ENCODE data around the gene ELOVL5.

GRCh38 chr6:53318429-53318828 is 30.3 kb downstream of the ELOVL5 start:
- TF ChIP-seq, protein P1, sequence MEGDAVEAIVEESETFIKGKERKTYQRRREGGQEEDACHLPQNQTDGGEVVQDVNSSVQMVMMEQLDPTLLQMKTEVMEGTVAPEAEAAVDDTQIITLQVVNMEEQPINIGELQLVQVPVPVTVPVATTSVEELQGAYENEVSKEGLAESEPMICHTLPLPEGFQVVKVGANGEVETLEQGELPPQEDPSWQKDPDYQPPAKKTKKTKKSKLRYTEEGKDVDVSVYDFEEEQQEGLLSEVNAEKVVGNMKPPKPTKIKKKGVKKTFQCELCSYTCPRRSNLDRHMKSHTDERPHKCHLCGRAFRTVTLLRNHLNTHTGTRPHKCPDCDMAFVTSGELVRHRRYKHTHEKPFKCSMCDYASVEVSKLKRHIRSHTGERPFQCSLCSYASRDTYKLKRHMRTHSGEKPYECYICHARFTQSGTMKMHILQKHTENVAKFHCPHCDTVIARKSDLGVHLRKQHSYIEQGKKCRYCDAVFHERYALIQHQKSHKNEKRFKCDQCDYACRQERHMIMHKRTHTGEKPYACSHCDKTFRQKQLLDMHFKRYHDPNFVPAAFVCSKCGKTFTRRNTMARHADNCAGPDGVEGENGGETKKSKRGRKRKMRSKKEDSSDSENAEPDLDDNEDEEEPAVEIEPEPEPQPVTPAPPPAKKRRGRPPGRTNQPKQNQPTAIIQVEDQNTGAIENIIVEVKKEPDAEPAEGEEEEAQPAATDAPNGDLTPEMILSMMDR (conservative IDR thresholded peaks at IDR 0.05; ENCODE audit: low read depth in 2 of 2): no peak
- TF ChIP-seq EZH2 (IDR thresholded peaks at IDR 0.05; ENCODE audit: low read depth, unreplicated experiment) (no peak), POLR2AphosphoS5 (IDR thresholded peaks at IDR 0.05; ENCODE audit: low read depth) (no peak), ETS1 (IDR thresholded peaks at IDR 0.05) (no peak)

Measured in GM23338 (cell line).